GM13976 (cell line): ENCODE measurements around the gene AFF4.

Experiments
- DNase-seq: peaks from one replicate; pipeline ENCODE4 v3.0.0; 2012; ENCODE audit warnings: low spot score
- CTCF ChIP-seq: IDR thresholded peaks from 2 replicates; pipeline ENCODE4 v1.5.1; 2012; ENCODE audit warnings: borderline replicate concordance, mild to moderate bottlenecking; ENCODE audit not compliant: insufficient read depth; ENCODE audit errors: extremely low read depth, missing control alignments, control extremely low read depth
- in situ Hi-C: fragments of 300-500 bp; cut with MboI; formaldehyde crosslinking; loops from one replicate; pipeline ENCODE4 v1.12.0; 2022; ENCODE audit warnings: low sequenced_read_pairs, mixed read lengths, inconsistent platforms; ENCODE audit not compliant: unreplicated experiment

Gene AFF4

GRCh38 chr5:132877466-132877865, 86.0 kb downstream of the AFF4 start:
- in situ Hi-C loops, result no loop called here
- DNase-seq, result no peak
- no peak for TF ChIP-seq CTCF

GRCh38 chr5:132876020-132876759, 87.2 kb downstream of the AFF4 start:
- in situ Hi-C loops, result no loop called here
- no peak for DNase-seq
- no peak for TF ChIP-seq CTCF

- no peak for TF ChIP-seq CTCF
- DNase-seq, result no peak
- in situ Hi-C loops, result no loop called here
These were observed 89.5 kb downstream of the AFF4 start for GRCh38 chr5:132873930-132874271.

GRCh38 chr5:132873119-132873929, 90.1 kb downstream of the AFF4 start, which contains the start of gene LEAP2:
LEAP2 (plus strand) TSS chr5:132873668; CDS start chr5:132873695, 27 bp downstream.
- TF ChIP-seq CTCF, result no peak
- in situ Hi-C loops, result no loop called here
- no peak for DNase-seq

GRCh38 chr5:132872788-132873118, 90.7 kb downstream of the AFF4 start:
- in situ Hi-C loops, result no loop called here
- TF ChIP-seq CTCF, result no peak
- DNase-seq, result no peak

GRCh38 chr5:132871459-132872284, 91.8 kb downstream of the AFF4 start:
- DNase-seq, result no peak
- in situ Hi-C loops, result no loop called here
- TF ChIP-seq CTCF, result no peak
